Measurements from ENCODE around the gene LIM2.
A peak's percentile ranks its signal among the peaks of the same experiment; 100 is the strongest.

LIM2 gene

GRCh38 chr19:51365965-51366388 lies 21.8 kb downstream of the LIM2 start, which contains the start of gene ETFB (continued):
- 0 out of 2 replicates have a peak, but pooled peaks have one; percentile 36 for TF ChIP-seq ZNF280D (tag by site-specific recombination; IDR thresholded peaks at IDR 0.05)

DNA sequence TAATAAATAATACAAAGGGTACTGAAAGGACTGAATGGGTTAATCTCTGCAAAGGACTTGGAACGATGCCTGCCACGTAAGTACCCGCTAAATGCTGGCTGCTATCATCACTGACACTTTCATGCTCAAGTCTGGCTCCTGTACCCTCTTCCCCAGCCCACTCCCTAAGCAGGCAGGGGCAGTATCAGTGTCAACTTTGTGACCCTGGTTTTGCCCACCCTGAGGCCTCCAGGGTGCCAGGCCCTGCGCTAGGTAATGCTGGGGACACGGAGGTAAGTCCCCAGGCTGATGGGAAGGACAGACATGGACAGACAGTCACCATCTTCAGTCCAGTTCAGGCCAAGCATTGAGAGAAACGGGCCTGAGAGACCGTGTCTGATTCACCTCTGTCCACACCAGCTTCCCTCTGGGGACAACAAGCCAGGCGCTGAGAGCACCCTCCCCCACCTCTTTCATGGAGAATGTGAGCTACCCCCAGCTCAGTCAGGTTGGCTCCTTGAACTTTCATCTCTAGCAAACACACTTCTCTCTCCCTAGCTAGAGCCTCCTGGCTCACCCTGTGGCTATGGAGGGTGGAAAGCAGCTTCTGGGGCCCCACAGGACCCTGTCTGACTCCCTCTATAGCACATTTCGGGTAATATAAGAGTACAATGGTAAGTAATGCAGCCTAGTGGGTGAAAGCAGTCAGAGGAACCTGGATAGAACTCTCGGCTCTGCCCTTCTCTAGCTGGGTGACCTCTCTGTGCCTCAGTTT lies 22.4 kb downstream of the LIM2 start:
- H3K36me3 ChIP-seq (ENCODE audit: control insufficient read depth in 2 of 2, insufficient read depth in 1 of 2, low read length in 2 of 2): no peaks in the 10 kb centered on the region; a peak in 1 of 3 replicates
- POLR2A ChIA-PET: interaction anchor here (0.5 to 1.6 kb wide), 6 partner anchors 12 to 206 kb away, joined by 3 to 10 read pairs (median 5); partner anchors contain the start of genes VSIG10L and ZNF175
- H3K4me1 ChIP-seq (ENCODE audit: control insufficient read depth, insufficient read depth, low read length): peaks cover 10% of the 10 kb centered on the region
- TF ChIP-seq, protein P1, sequence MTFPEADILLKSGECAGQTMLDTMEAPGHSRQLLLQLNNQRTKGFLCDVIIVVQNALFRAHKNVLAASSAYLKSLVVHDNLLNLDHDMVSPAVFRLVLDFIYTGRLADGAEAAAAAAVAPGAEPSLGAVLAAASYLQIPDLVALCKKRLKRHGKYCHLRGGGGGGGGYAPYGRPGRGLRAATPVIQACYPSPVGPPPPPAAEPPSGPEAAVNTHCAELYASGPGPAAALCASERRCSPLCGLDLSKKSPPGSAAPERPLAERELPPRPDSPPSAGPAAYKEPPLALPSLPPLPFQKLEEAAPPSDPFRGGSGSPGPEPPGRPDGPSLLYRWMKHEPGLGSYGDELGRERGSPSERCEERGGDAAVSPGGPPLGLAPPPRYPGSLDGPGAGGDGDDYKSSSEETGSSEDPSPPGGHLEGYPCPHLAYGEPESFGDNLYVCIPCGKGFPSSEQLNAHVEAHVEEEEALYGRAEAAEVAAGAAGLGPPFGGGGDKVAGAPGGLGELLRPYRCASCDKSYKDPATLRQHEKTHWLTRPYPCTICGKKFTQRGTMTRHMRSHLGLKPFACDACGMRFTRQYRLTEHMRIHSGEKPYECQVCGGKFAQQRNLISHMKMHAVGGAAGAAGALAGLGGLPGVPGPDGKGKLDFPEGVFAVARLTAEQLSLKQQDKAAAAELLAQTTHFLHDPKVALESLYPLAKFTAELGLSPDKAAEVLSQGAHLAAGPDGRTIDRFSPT (tag by site-specific recombination; IDR thresholded peaks at IDR 0.05): 0 out of 2 replicates have a peak, but pooled peaks have one; percentile 22
- peak; percentile 13; the same call in 1 of the 2 replicates for TF ChIP-seq GLIS1 (tag by site-specific recombination; IDR thresholded peaks at IDR 0.05)
- no peak for TF ChIP-seq ZNF549 (tag by site-specific recombination; IDR thresholded peaks at IDR 0.05)
- TF ChIP-seq, protein P2, sequence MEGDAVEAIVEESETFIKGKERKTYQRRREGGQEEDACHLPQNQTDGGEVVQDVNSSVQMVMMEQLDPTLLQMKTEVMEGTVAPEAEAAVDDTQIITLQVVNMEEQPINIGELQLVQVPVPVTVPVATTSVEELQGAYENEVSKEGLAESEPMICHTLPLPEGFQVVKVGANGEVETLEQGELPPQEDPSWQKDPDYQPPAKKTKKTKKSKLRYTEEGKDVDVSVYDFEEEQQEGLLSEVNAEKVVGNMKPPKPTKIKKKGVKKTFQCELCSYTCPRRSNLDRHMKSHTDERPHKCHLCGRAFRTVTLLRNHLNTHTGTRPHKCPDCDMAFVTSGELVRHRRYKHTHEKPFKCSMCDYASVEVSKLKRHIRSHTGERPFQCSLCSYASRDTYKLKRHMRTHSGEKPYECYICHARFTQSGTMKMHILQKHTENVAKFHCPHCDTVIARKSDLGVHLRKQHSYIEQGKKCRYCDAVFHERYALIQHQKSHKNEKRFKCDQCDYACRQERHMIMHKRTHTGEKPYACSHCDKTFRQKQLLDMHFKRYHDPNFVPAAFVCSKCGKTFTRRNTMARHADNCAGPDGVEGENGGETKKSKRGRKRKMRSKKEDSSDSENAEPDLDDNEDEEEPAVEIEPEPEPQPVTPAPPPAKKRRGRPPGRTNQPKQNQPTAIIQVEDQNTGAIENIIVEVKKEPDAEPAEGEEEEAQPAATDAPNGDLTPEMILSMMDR (tag by site-specific recombination; IDR thresholded peaks at IDR 0.05): peak; percentile 6; the same call in 1 of the 2 replicates
- TF ChIP-seq ZNF785 (tag by site-specific recombination; IDR thresholded peaks at IDR 0.05): no peak
- peak; percentile 89 for TF ChIP-seq ZBTB20 (tag by site-specific recombination; IDR thresholded peaks at IDR 0.05)
- no peak for TF ChIP-seq ZNF501 (tag by site-specific recombination; IDR thresholded peaks at IDR 0.05)
- peak overlapping the region; percentile 76; the same call in 1 of the 2 replicates for H3K27ac ChIP-seq (ENCODE audit: extremely low read depth, low read depth, low read length)
- peak overlapping the region; percentile 77 for H3K4me3 ChIP-seq (ENCODE audit: low read depth, low read length)
- CTCF ChIA-PET: interaction anchor here (0.6 to 1.3 kb wide), 6 partner anchors 17 to 42 kb away, joined by 3 to 6 read pairs (median 4); no protein-coding TSS in a partner anchor
- H3K9me3 ChIP-seq (ENCODE audit: control insufficient read depth, insufficient read depth, low read depth, low read length): no peaks in the 10 kb centered on the region

GRCh38 chr19:51364200-51365106 lies 23.3 kb downstream of the LIM2 start:
- Histone ChIP-seq H3K4me1 (ENCODE audit: control insufficient read depth, insufficient read depth, low read length) (peaks cover 13% of the 10 kb centered on the region), H3K4me3 (ENCODE audit: low read depth, low read length) (no peak overlapping the region)
- POLR2A ChIA-PET: interaction anchor here (1.1 kb wide), 1 partner anchor 25 kb away, joined by 5 read pairs; no protein-coding TSS in a partner anchor

More at GRCh38 chr19:51364200-51365106, 23.3 kb downstream of the LIM2 start:
- H3K27ac ChIP-seq (ENCODE audit: extremely low read depth, low read depth, low read length): no peak overlapping the region
- H3K36me3 ChIP-seq (ENCODE audit: control insufficient read depth in 2 of 2, insufficient read depth in 1 of 2, low read length in 2 of 2): no peaks in the 10 kb centered on the region; a peak in 1 of 3 replicates
- CTCF ChIA-PET: interaction anchor here (1.0 to 1.3 kb wide), 2 partner anchors 34 to 109 kb away, joined by 3 read pairs; no protein-coding TSS in a partner anchor
- H3K9me3 ChIP-seq (ENCODE audit: control insufficient read depth, insufficient read depth, low read depth, low read length): no peaks in the 10 kb centered on the region
- TF ChIP-seq ZSCAN16 (tag by site-specific recombination; IDR thresholded peaks at IDR 0.05): no peak
- no peak for TF ChIP-seq IKZF3 (tag by site-specific recombination; IDR thresholded peaks at IDR 0.05)
- TF ChIP-seq SCRT2 (tag by site-specific recombination; IDR thresholded peaks at IDR 0.05): peak; percentile 32; the same call in 1 of the 2 replicates
- no peak for TF ChIP-seq HOXC10 (CRISPR knock-in tag; IDR thresholded peaks at IDR 0.05)
- TF ChIP-seq ZNF830 (tag by site-specific recombination; IDR thresholded peaks at IDR 0.05; ENCODE audit: low read depth): no peak
- TF ChIP-seq ZNF175 (tag by site-specific recombination; IDR thresholded peaks at IDR 0.05): no peak
- TF ChIP-seq, protein P3, sequence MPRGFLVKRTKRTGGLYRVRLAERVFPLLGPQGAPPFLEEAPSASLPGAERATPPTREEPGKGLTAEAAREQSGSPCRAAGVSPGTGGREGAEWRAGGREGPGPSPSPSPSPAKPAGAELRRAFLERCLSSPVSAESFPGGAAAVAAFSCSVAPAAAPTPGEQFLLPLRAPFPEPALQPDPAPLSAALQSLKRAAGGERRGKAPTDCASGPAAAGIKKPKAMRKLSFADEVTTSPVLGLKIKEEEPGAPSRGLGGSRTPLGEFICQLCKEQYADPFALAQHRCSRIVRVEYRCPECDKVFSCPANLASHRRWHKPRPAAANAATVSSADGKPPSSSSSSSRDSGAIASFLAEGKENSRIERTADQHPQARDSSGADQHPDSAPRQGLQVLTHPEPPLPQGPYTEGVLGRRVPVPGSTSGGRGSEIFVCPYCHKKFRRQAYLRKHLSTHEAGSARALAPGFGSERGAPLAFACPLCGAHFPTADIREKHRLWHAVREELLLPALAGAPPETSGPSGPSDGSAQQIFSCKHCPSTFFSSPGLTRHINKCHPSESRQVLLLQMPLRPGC (tag by site-specific recombination; IDR thresholded peaks at IDR 0.05): no peak

All from HEK293 (cell line).